Hematopoietic multipotent progenitor cell treated with erythropoietin and hydrocortisone succinate and interleukin-3 and kit ligand, for 4 days (in vitro differentiated cells): ENCODE results near the gene AGAP1.

Source experiments
- DNase-seq: peaks from one replicate; pipeline ENCODE4 v3.0.0-alpha.2; 2015

The AGAP1 gene

DNA sequence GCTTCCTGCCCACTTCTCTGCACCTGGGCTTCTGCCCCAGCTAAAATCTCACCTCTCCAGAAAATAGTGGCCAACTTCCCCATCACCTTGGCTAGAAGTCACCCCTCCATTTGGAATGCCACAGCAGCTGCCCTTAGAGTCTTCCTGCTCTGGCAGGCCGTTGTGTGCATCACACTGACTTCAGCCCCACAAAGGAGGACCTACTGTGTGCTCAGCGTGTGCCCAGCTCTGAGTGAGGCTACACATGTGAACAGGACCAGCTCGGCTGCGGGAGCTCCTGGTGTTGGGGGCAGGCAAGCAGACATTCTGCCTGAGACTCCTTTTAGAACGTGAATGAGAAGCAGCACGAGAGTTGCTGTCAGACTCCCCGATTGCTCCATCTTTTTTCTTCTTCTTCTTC, 78.7 kb downstream of the AGAP1 start:
- DNase-seq = no peak

DNA sequence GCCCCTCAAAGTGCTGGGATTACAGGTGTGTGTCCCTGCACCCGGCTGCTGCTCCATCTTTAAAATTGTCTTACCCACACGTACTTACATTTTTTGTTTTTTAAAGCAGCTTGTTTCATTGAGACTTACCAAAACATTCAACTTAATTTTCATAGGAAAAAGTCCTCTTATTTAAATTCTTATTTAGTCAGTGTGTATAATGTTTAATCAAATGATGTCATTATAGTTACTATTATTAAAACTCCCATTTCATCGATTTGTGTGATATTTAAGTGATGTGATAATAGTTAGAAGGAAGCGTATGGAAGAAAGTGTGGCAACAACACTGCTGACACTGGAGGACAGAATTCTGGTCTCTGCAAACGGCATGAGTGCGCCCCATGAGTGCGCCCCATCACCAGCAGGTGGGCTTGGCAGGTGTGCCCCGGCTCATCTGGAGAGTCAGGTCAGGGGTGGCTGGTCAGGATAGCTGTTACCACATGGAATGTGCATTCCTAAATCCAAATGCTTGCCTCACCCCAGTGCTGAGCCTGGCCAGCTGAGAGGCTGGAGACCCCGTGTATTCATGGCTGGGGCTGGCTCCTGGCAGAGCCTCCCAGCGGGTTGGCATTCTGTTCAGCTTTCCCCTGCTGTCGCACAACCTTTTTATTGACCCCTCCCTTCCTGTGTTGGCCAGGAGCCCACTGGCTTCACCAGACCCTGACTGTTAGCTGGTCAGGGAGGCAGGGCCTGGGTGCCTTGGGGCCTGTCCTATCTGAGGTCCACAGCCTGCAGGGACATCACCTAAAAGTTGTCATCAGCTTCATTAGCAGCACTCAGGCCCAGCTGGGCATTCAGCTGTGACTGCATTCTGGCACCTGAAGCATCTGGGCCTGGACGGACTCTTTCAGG, 79.7 kb downstream of the AGAP1 start:
- no peak for DNase-seq

DNA sequence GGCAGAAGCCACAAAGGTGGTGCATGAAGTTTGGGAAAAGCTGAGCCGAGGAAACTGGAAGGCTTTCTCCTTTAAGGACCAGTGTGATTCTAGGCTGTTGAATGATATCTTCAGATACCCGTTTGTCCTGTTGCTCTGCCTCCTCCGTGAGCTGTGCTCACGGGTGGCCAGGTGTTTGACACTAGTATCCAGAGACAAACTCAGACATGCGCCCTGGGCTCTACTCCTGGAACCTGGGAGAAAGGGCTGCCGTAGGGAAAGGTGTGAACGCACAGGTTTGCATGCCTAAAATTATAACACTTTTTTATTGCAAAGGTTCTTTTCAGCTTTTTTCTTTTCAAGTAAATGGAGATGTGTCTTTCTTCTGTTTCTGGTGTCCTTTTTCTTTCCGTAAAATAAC, 81.6 kb downstream of the AGAP1 start:
- no peak for DNase-seq

DNA sequence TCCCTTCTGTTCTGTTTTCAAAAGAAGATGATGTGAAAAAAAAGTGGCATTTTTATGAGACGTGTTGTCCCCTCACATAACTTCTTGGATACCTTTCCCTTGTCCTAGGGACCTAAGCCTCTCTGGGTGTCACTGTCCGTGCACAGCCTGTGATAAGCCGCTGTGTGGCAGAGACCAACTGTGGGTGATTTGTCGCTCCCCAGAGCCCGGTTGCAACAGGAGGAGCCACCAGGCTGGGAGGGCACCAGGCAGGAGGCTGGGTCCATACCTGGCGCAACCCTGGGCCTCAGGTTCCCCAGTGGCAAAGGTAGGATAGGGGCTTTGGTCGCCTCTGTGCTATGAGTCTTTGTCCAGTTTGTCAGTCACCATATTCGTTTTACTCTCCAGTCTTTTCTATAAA, 82.1 kb downstream of the AGAP1 start:
- DNase-seq = no peak

DNA sequence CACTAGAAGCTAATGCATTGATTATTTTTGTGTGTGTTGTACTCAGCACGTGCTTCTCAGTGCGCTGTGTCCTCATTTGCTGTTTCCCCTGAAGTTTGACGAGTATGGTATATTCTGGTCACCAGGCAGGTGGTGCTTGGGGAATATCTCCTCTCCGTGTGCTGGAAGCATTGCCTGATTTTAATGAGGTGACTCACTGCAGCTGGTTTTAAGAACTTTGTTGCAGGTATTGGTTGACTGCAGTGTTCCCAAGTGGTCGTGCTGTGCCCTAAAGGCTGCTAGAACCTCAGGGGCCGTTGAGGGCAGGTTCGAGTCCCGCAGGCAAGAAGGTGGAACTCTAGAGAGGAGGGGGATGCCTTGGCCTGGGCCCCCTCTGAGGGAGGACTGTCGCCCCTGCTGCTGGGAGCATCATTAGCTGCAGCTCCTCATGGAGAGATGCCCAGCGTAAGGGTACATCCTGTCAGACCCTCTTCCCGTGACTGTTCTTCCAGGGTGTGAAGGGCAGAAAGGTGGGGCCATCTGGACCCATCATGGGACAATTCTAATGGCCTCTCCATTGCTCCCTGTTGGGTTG, 82.6 kb downstream of the AGAP1 start:
- DNase-seq = no peak

DNA sequence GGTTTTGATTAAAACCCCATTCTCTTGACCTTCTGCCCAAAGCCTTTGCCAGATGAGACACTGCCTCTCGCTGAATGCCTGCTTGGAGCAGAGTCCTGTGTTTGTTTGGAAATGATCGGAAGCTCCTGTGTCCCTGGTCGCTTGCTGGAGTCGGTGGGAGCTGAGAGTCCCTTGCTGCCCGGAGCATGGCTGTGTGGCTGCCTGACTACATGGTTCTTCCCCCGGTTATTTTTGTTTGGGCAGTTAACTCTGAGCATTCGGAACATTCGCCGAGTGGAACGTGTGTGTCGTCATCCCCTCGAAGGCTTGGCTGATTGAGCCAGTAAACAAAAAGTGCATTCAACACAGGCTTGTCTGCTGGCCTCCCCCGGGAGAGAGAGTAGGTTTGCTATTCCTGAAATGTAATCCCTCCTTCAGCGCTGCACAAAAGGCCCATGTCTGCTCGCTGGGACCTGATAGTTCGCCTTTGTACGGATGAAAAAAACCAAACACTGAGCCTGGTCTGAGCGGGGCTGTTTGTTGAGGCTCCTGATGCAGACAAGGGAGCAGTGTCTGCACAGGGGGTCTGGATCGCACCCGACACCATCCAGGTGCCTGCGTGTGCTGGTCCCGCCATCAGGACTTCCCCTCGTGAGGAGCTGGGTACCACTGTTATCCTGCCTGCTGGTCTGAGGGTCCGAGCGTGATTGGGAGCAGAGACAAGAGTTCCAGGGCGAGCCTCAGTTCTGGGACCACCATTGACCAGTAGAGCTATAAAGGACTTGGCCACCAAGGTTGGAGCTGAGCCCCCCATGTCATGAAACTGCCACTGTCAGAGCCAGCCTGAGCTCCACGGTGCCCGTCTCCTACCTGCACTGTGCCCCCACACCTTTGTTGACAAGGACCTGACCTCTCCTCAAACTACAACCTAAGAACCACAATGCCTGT, 83.8 kb downstream of the AGAP1 start:
- DNase-seq = no peak

DNA sequence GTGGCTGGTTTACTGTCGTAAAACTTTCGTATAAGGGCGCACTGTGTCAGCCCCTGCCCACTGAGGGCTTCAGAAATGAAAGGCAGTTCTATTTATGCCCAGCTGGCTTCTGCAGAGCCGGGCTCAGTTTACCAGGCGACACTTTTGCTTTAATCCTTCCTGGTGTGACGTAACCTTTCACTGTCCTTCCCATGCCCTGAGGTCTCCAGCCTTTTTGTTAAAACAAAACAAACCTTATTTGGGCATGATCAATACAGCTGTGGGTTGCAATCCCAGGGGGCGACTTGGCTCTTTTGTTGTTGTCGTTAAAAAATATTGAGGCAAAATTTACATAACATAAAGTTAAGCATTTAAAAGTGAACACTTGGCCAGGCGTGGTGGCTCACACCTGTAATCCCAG, 85.3 kb downstream of the AGAP1 start:
- DNase-seq = no peak

DNA sequence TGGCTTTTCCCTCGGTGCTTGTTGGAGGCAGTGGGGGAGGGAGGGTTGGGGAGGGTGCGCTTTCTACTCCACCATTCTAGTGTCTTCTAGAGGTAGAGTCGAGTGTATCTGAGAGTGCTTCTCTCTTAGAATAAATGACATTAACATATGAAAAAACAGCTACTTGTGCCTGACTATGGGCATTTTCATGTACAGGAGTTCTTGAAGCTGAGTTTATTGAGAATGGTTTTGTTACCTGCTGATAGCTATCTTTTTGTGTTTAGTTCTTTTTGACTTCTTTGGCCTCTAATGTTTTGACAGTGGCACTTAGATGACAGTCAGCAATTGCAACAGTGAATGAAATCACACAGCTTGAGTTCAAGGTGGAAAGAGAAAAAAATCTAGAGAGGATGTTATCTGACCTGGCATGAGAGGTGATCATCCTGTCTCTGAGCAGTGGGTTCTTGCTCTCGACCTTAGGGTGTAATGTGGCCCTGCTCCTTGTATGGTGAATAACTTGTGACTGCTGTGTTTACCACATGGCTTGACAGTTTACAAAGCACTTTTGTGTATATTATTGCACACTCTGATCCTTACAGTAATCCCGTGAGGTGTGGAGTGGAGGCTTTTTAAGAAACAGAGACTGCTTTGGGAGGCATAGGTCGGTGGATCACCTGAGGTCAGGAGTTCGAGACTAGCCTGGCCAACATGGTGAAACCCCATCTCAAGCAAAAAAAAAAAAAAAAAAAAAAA, 86.7 kb downstream of the AGAP1 start:
- DNase-seq = no peak

DNA sequence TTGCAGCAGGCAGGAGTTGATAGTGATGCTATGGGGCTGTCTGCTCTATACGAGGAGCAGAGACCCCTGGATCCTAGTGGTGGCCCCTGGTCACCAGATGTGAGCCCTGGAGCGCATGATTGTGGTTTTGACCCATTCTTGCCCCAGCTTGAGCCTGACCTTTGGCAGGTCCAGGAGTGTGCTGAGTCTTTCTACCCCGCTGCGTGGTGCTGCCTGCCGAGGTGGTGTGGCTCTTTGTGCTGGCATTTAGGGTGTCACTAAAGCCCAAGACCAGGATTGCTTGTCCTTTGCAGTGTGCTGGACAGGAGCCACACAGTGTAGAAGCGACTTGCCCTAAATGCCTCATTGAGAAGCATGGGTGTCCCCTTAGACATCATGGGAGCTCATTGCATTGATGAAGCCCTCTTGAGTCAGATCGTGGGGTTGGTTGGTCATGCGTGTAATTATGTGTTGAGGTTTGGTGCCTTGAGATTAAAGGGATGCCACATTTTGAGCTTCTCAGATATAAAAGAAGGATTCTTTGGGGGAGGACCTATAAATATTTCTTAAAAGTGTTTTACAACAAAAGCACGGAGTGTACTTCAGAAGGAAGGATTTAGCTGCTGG, 88.3 kb downstream of the AGAP1 start:
- no peak for DNase-seq

DNA sequence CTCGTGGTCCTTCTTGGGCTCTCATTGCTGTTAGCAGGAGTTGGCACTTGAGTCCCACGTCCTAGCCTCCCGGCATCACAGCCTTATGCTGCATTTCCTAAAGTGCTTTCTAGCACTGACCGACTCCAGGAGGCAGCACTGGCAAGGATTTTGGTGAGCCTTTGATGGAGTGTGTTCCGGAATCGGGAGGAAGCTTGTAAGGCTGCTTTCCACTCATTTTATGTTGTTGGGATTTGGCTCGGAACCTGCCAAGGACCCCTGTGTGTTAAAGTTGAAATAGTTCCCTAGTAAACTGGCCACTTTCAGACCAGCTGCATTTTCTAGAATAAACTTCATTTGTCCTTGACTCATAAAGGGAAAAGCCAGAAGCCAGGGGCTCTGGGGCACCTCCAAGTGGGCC, 88.9 kb downstream of the AGAP1 start:
- DNase-seq = no peak

DNA sequence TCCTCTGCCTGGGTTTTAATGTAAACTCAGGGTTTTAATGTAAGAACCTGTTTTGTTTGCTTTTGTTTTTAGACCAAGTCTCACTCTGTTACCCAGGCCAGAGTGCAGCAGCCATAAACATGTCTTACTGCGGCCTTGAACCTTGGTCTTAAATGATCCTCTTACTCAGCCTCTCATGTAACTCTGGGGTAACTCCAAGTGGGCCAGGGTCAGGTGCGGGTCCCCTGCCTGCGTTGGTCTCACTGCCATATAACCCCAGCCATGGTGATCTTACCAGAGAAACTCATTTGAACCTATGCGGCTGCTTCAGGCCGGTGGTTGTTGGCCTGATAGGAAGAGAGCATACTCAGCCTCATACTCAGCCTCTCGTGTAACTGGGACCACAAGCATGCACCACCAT, 89.3 kb downstream of the AGAP1 start:
- no peak for DNase-seq

DNA sequence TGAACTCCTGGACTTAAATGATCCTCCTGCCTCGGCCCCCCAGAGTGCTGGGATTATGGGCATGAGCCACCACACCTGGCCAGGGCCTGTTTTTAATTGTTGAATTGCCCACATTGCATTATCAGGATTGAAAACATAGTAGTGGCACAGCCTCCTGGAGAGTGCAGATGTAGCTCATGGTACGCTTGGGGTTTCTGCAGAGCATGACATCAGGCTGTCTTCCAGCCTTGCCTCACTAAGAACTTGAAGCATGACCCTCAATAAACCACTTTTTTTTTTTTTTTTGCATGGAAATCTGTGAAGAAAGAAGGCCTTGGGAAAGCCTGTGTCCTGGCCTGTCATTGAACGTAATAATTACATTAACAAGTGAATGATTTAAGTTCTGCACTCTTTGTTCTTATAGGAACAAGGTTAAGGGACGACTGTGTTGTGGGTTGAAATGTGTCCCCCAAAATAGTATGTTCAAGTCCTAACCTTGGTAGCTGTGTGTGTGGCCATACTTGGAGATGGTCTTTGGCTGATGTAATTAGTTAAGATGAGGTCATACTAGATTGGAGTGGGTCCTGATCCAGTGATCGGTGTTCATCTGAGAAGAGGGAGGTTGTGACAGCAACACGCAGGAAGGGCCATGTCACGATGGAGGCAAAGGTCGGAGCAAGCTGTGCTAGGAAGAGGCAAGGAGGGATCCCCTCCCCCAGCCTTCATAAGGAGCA, 90.2 kb downstream of the AGAP1 start:
- DNase-seq = no peak

DNA sequence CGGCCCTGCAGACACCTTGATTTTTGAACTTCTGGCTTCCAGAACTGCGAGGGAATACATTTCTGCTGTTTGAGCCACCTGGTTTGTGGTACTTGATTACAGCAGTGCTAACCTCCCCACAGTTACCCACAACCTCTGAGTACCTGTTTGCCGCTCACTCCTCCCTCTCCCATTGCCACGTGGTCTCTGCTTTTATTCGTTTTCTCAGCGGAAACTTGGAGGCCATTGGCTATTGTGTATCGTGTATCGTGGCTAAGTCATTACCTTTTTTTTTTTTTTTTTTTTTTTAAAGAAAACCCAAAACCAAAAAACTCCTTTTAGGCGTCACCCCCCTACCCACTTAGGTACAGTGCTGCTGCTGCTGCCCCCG, 90.8 kb downstream of the AGAP1 start:
- DNase-seq = no peak

DNA sequence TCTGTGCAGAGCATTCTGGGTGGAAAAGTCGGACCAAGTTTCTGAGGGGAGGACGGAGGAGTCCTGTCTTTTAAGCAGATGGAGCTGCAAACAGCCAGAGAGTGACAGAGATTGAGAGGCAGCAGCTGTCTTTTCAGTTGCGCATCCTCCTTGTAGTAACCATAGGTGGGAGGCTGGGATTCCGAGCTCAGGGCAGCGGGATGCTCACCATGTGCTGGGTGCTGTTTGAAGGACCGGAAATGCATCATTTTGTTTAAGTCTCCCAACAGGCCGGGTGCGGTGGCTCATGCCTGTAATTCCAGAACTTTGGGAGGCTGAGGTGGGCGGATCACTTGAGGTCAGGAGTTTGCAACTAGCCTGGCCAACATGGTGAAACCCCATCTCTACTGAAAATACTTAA, 93.4 kb downstream of the AGAP1 start:
- no peak for DNase-seq

DNA sequence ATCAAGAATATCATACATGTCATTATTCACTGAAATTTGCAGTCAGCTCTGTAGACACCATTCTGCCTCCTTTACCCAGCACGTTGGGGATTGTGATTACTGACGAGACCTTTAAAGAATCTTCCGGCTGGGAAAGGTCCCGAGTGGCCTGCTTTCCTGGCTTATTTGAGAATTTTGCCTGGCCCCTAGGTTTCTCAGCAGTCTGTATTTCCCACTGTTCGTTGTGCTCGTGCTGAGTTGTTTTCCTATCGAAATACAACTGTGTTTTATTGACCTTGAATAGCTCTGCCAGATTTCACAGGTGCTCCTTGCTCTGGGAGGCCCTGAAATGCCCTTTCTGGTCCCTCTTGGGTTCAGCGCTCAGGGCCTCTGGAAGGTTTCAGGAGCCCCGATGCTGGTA, 94.9 kb downstream of the AGAP1 start:
- no peak for DNase-seq

DNA sequence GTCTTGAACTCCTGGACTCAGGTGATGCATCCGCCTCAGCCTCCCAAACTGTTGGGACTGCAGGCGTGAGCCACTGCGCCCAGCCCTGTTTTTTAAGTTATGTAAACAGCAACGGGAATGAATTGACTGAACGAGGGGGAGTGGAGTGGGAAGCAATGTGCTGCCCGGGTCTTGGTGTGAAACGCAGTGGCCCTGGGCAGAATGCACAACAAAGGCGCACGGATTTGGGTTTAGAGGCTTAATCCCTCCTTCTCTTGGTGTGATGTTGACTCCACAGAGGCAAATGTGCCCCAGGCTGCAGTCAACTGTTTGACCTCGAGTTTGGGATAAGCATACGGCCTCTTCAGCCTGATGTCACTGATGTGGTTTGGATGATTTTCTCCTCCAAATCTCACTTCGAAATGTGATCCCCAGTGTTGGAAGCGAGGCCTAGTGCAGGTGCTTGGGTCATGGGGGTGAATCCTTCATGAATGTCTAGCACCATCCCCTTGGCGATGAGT, 97.4 kb downstream of the AGAP1 start:
- DNase-seq = no peak

DNA sequence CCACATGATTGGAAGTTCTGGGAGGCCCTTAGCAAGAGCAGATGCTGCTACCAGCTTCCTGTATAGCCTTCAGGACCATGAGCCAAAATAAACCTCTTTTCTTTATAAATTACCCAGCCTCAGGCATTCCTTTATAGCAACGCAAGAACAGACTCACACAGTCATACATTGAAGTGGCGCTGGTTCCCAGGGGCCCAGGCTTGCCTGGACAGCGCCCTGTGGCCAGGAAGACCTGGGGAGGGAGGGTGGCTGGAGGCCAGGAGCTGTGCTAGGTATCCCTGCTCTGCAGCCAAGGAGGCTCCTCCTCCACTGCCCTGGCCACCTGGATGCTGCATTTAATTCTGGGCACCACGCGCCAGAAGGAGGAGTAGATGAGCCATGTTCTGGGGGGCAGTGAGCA, 98.1 kb downstream of the AGAP1 start:
- no peak for DNase-seq

DNA sequence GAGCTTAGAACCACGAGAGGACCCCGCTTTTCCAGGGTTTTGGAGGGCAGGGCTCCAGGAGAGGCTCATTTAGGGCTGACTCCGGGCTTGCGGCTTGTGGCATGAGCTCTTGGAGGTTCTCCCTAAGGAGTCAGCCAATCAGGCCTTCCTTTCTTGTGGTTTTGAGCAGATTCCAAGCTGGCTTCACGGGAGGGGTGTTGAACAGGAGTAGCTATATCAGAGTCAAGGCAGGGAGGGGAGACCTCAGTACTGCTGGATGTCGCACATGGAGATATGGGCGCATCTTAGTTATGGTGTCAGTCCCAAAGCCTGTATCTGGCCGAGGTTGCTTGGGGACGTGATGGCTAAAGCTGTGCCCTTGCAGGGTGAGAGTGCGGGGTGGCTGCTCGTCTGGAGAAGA, 98.6 kb downstream of the AGAP1 start:
- DNase-seq = no peak

DNA sequence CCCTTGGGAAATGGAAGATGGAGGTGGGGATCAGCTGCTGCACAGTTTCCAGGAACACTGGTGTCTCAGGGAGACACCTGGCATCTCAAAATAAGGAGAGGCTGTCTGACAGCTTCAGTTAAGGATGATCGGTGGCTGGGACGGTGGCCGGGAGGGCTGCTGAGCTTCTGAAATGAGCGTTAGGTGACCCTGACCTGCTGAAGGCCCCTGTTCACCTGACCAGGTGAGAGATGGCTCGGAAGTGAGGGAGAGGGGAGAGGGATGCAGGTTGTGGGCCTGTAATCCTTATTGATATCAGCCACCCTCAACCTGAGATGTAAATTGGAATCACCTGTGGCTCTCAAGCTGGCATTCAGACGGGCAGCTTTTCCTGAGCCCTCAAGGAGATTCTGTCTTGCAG, 99.0 kb downstream of the AGAP1 start:
- DNase-seq = no peak

DNA sequence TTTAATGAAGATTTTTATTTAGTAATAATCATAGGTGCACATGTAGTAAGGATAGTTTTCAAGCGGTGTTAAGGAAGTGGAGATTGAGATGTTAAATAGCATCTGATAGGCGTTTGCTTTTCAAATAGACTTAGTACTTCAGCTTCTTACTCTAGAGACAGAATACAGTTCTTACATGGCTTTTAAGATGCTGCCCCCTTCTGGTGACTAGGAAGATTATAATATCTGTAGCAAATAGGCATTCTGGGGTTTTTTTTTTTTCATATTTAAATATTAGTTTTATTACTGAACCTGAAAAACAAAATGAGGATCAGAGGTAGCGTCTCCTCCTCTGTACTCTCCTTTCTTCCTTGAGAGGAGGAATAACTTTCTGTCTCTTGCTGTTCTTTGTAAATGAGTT, 100.2 kb downstream of the AGAP1 start:
- DNase-seq = peak; percentile 87

DNA sequence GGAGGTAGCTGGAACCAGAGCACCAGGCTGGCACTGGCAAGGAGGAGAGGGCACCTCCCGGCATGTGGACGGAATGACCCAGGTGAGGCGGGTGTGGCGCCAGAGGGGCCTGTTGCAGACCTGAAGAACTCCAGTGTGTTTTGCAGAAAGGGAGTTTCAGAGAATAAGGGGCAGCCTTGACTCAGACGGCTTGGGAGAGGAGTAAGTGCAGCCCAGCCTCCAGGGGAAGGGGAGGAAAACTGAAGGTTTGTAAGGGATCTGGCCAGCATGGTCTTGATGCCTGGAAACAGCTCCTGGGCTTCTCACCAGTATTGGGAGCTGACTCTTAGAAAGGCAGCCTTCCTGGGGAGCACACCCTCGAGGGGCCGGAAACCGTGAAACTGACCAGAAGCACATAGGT, 101.1 kb downstream of the AGAP1 start:
- DNase-seq = no peak
